Adipocyte (in vitro differentiated cells): Measurements from ENCODE around the gene EXOSC2.

Experiments used
- DNase-seq: peaks from one replicate; pipeline ENCODE4 v3.0.0-alpha.2; 2015; ENCODE audit warnings: low read depth
- H3K27me3 ChIP-seq: replicated peaks from 2 replicates; pipeline ENCODE4 v1.7.0; 2013; ENCODE audit warnings: mild to moderate bottlenecking, low read length, moderate library complexity; ENCODE audit not compliant: control insufficient read depth, insufficient read depth
- H3K36me3 ChIP-seq: 2 replicates; pipeline ENCODE4 v1.7.0; 2013; ENCODE audit warnings: low read length, mild to moderate bottlenecking, moderate library complexity; ENCODE audit not compliant: control insufficient read depth, insufficient read depth, severe bottlenecking
- H3K4me1 ChIP-seq: 2 replicates; pipeline ENCODE4 v1.7.0; 2013; ENCODE audit warnings: mild to moderate bottlenecking, low read length, moderate library complexity; ENCODE audit not compliant: control insufficient read depth, insufficient read depth
- H3K4me3 ChIP-seq: 2 replicates; pipeline ENCODE4 v1.7.0; 2013; ENCODE audit warnings: mild to moderate bottlenecking, low read length, moderate library complexity
- H3K9ac ChIP-seq: 2 replicates; pipeline ENCODE4 v1.7.0; 2013; ENCODE audit warnings: mild to moderate bottlenecking, low read length, moderate library complexity
- H3K9me3 ChIP-seq: 2 replicates; pipeline ENCODE4 v1.7.0; 2013; ENCODE audit warnings: mild to moderate bottlenecking, low read length, moderate library complexity; ENCODE audit not compliant: control insufficient read depth

EXOSC2 gene

GRCh38 chr9:130703501-130703900 is 9.9 kb downstream of the EXOSC2 start:
- H3K9ac ChIP-seq, result no peak overlapping the region
- H3K4me3 ChIP-seq, result no peak overlapping the region
- DNase-seq, result no peak
- H3K9me3 ChIP-seq, result no peaks in the 10 kb centered on the region
- peaks cover 50% of the 10 kb centered on the region for H3K36me3 ChIP-seq
- no peaks in the 10 kb centered on the region for H3K27me3 ChIP-seq
- peaks cover 14% of the 10 kb centered on the region for H3K4me1 ChIP-seq

GRCh38 chr9:130707225-130707976 is 13.8 kb downstream of the EXOSC2 start:
- no peaks in the 10 kb centered on the region for H3K4me1 ChIP-seq
- H3K36me3 ChIP-seq, result peaks cover 23% of the 10 kb centered on the region
- no peaks in the 10 kb centered on the region for H3K9me3 ChIP-seq
- no peaks in the 10 kb centered on the region for H3K27me3 ChIP-seq
- peak; percentile 86 for DNase-seq
- no peak overlapping the region for H3K4me3 ChIP-seq
- H3K9ac ChIP-seq, result no peak overlapping the region

GRCh38 chr9:130710822-130711352 is 17.3 kb downstream of the EXOSC2 start:
- Histone ChIP-seq H3K9ac (no peak overlapping the region), H3K36me3 (no peaks in the 10 kb centered on the region), H3K4me1 (peaks cover 4% of the 10 kb centered on the region), H3K27me3 (no peaks in the 10 kb centered on the region), H3K4me3 (no peak overlapping the region), H3K9me3 (no peaks in the 10 kb centered on the region)
- no peak for DNase-seq

GRCh38 chr9:130711469-130711868 is 17.9 kb downstream of the EXOSC2 start:
- no peak for DNase-seq
- Histone ChIP-seq H3K36me3 (no peaks in the 10 kb centered on the region), H3K4me1 (peaks cover 8% of the 10 kb centered on the region), H3K9ac (no peak overlapping the region), H3K9me3 (no peaks in the 10 kb centered on the region), H3K27me3 (no peaks in the 10 kb centered on the region), H3K4me3 (no peak overlapping the region)

GRCh38 chr9:130712564-130713285 is 19.1 kb downstream of the EXOSC2 start:
- Histone ChIP-seq H3K9me3 (no peaks in the 10 kb centered on the region), H3K4me1 (peaks cover 8% of the 10 kb centered on the region), H3K27me3 (no peaks in the 10 kb centered on the region), H3K36me3 (no peaks in the 10 kb centered on the region), H3K4me3 (peak overlapping the region; percentile 96), H3K9ac (peak overlapping the region; percentile 97)
- peak; percentile 99 for DNase-seq

GRCh38 chr9:130713286-130713960 is 19.8 kb downstream of the EXOSC2 start:
- Histone ChIP-seq H3K4me3 (peak overlapping the region; percentile 96), H3K27me3 (no peaks in the 10 kb centered on the region), H3K36me3 (no peaks in the 10 kb centered on the region), H3K9me3 (no peaks in the 10 kb centered on the region), H3K9ac (peak overlapping the region; percentile 97), H3K4me1 (peaks cover 8% of the 10 kb centered on the region)
- peak; percentile 79 for DNase-seq

GRCh38 chr9:130714586-130715110 is 21.1 kb downstream of the EXOSC2 start:
- DNase-seq, result peak; percentile 29
- H3K9ac ChIP-seq, result peak overlapping the region; percentile 97
- H3K27me3 ChIP-seq, result no peaks in the 10 kb centered on the region
- peak overlapping the region; percentile 96 for H3K4me3 ChIP-seq
- H3K4me1 ChIP-seq, result peaks cover 8% of the 10 kb centered on the region
- H3K36me3 ChIP-seq, result no peaks in the 10 kb centered on the region
- H3K9me3 ChIP-seq, result no peaks in the 10 kb centered on the region

GRCh38 chr9:130715270-130715669 is 21.7 kb downstream of the EXOSC2 start:
- no peaks in the 10 kb centered on the region for H3K36me3 ChIP-seq
- H3K9me3 ChIP-seq, result no peaks in the 10 kb centered on the region
- peaks cover 8% of the 10 kb centered on the region for H3K4me1 ChIP-seq
- peak overlapping the region; percentile 96 for H3K4me3 ChIP-seq
- H3K27me3 ChIP-seq, result no peaks in the 10 kb centered on the region
- DNase-seq, result peak; percentile 29
- peak overlapping the region; percentile 97 for H3K9ac ChIP-seq

GRCh38 chr9:130718562-130718961 is 25.0 kb downstream of the EXOSC2 start:
- no peaks in the 10 kb centered on the region for H3K27me3 ChIP-seq
- peaks cover 8% of the 10 kb centered on the region for H3K4me1 ChIP-seq
- H3K9ac ChIP-seq, result no peak overlapping the region
- no peaks in the 10 kb centered on the region for H3K36me3 ChIP-seq
- no peak for DNase-seq
- H3K4me3 ChIP-seq, result no peak overlapping the region
- no peaks in the 10 kb centered on the region for H3K9me3 ChIP-seq

GRCh38 chr9:130720762-130721161 is 27.2 kb downstream of the EXOSC2 start:
- H3K9me3 ChIP-seq, result no peaks in the 10 kb centered on the region
- H3K4me1 ChIP-seq, result peaks cover 5% of the 10 kb centered on the region
- H3K4me3 ChIP-seq, result no peak overlapping the region
- no peaks in the 10 kb centered on the region for H3K36me3 ChIP-seq
- no peak overlapping the region for H3K9ac ChIP-seq
- H3K27me3 ChIP-seq, result no peaks in the 10 kb centered on the region
- no peak for DNase-seq

- H3K4me1 ChIP-seq, result peaks cover 12% of the 10 kb centered on the region
- H3K9ac ChIP-seq, result no peak overlapping the region
- H3K36me3 ChIP-seq, result no peaks in the 10 kb centered on the region
- no peaks in the 10 kb centered on the region for H3K27me3 ChIP-seq
- no peaks in the 10 kb centered on the region for H3K9me3 ChIP-seq
- no peak overlapping the region for H3K4me3 ChIP-seq
- DNase-seq, result peak; percentile 42
Measured at GRCh38 chr9:130728721-130729120, 35.1 kb downstream of the EXOSC2 start.
